Mesenchymal stem cell (in vitro differentiated cells and primary cell): ENCODE data around the gene NUDC.

Experiments used
- DNase-seq: peaks from one replicate; pipeline ENCODE4 v3.0.0-alpha.2; 2013
- H2AFZ ChIP-seq: one replicate; pipeline ENCODE4 v1.6.1; 2013; ENCODE audit warnings: low read depth, mild to moderate bottlenecking, control low read depth, inconsistent platforms, low read length, moderate library complexity
- H2AK5ac ChIP-seq: 2 replicates; pipeline ENCODE4 v1.6.1; 2013; ENCODE audit warnings: low read length, moderate library complexity, mild to moderate bottlenecking, inconsistent platforms; ENCODE audit not compliant: severe bottlenecking
- H2BK120ac ChIP-seq: one replicate; pipeline ENCODE4 v1.6.1; 2013; ENCODE audit warnings: low read depth, mild to moderate bottlenecking, inconsistent platforms, low read length, moderate library complexity
- H2BK12ac ChIP-seq, 2 experiments: one replicate each; pipeline ENCODE4 v1.6.1; 2013; ENCODE audit warnings: inconsistent platforms in 2 of 2, low read length in 2 of 2, mild to moderate bottlenecking in 2 of 2, moderate library complexity in 2 of 2, control low read depth in 1 of 2
- H2BK15ac ChIP-seq: one replicate; pipeline ENCODE4 v1.6.1; 2013; ENCODE audit warnings: mild to moderate bottlenecking, low read depth, inconsistent platforms; ENCODE audit not compliant: poor library complexity, severe bottlenecking
- H2BK5ac ChIP-seq: 2 replicates; pipeline ENCODE4 v1.6.1; 2013; ENCODE audit warnings: low read depth, mild to moderate bottlenecking, low read length, control low read depth, inconsistent platforms; ENCODE audit not compliant: poor library complexity, severe bottlenecking
- H3K14ac ChIP-seq, 2 experiments: one replicate each; pipeline ENCODE4 v1.6.1; 2013; ENCODE audit warnings: inconsistent platforms in 2 of 2, low read length in 2 of 2, control low read depth in 1 of 2, mild to moderate bottlenecking in 1 of 2, moderate library complexity in 1 of 2
- H3K18ac ChIP-seq, 2 experiments: one replicate each; pipeline ENCODE4 v1.6.1; 2013; ENCODE audit warnings: inconsistent platforms in 2 of 2, low read length in 2 of 2, control low read depth in 1 of 2, low read depth in 1 of 2, mild to moderate bottlenecking in 1 of 2
- H3K23ac ChIP-seq, 2 experiments: one replicate each; pipeline ENCODE4 v1.6.1; 2013; ENCODE audit warnings: inconsistent platforms in 2 of 2, low read length in 2 of 2, mild to moderate bottlenecking in 2 of 2, moderate library complexity in 2 of 2, control low read depth in 1 of 2
- H3K27ac ChIP-seq: 2 replicates; pipeline ENCODE4 v1.5.1; 2013; ENCODE audit warnings: mild to moderate bottlenecking, moderate library complexity, low read length, control low read depth, inconsistent platforms; ENCODE audit not compliant: poor library complexity, severe bottlenecking
- H3K27me3 ChIP-seq, 2 experiments: 2 replicates each; pipeline versions ENCODE4 v1.6.1 to v1.7.0; 2013; ENCODE audit warnings: low read length in 2 of 2, mild to moderate bottlenecking in 2 of 2, moderate library complexity in 2 of 2, control low read depth in 1 of 2, inconsistent platforms in 1 of 2; ENCODE audit not compliant: control insufficient read depth in 1 of 2, insufficient read depth in 1 of 2
- H3K36me3 ChIP-seq, 2 experiments: 2 replicates each; pipeline versions ENCODE4 v1.6.1 to v1.7.0; 2013; ENCODE audit warnings: low read length in 2 of 2, control low read depth in 1 of 2, inconsistent platforms in 1 of 2, low read depth in 1 of 2, mild to moderate bottlenecking in 1 of 2; ENCODE audit not compliant: insufficient read depth in 2 of 2, control insufficient read depth in 1 of 2
- H3K4ac ChIP-seq, 2 experiments: one replicate each; pipeline ENCODE4 v1.6.1; 2013; ENCODE audit warnings: inconsistent platforms in 2 of 2, low read length in 2 of 2, mild to moderate bottlenecking in 2 of 2, moderate library complexity in 2 of 2, control low read depth in 1 of 2, low read depth in 1 of 2
- H3K4me1 ChIP-seq: 2 replicates; pipeline ENCODE4 v1.6.1; 2013; ENCODE audit warnings: low read depth, low read length, control low read depth; ENCODE audit not compliant: control insufficient read depth, insufficient read depth
- H3K4me2 ChIP-seq: 2 replicates; pipeline ENCODE4 v1.6.1; 2013; ENCODE audit warnings: low read length, mild to moderate bottlenecking, inconsistent platforms; ENCODE audit not compliant: poor library complexity, severe bottlenecking
- H3K4me3 ChIP-seq, 2 experiments: 2 replicates each; pipeline versions ENCODE4 v1.5.1 to v1.7.0; 2013; ENCODE audit warnings: low read length in 2 of 2, mild to moderate bottlenecking in 2 of 2, control low read depth in 1 of 2, low read depth in 1 of 2; ENCODE audit not compliant: insufficient read depth in 1 of 2
- H3K79me1 ChIP-seq: replicated peaks from 2 replicates; pipeline ENCODE4 v1.6.1; 2013; ENCODE audit warnings: mild to moderate bottlenecking, control low read depth, low read length, inconsistent platforms; ENCODE audit not compliant: poor library complexity, severe bottlenecking
- H3K9ac ChIP-seq: 2 replicates; pipeline ENCODE4 v1.7.0; 2013; ENCODE audit warnings: mild to moderate bottlenecking, low read length, moderate library complexity
- H3K9me3 ChIP-seq: 2 replicates; pipeline ENCODE4 v1.7.0; 2013; ENCODE audit warnings: mild to moderate bottlenecking, low read length; ENCODE audit not compliant: control insufficient read depth
- H4K8ac ChIP-seq: one replicate; pipeline ENCODE4 v1.6.1; 2013; ENCODE audit warnings: inconsistent platforms, mild to moderate bottlenecking, low read length, moderate library complexity
- H4K91ac ChIP-seq: one replicate; pipeline ENCODE4 v1.6.1; 2013; ENCODE audit warnings: mild to moderate bottlenecking, low read length, inconsistent platforms
- WGBS: methylation state at CpG from one replicate; pipeline ENCODE4 v1.1.7; 2013; ENCODE audit warnings: mixed read lengths; 5-methylcytosine and 5-hydroxymethylcytosine counted together

The NUDC gene

GRCh38 chr1:26907071-26907917 is 14.2 kb upstream of the NUDC start:
- no peak overlapping the region for H2BK15ac ChIP-seq
- H3K4ac ChIP-seq: no peak overlapping the region
- H3K14ac ChIP-seq: no peak overlapping the region
- H2BK5ac ChIP-seq: no peak overlapping the region
- no peaks in the 10 kb centered on the region for H3K79me1 ChIP-seq
- H3K27ac ChIP-seq: no peak overlapping the region
- H3K27me3 ChIP-seq: no peaks in the 10 kb centered on the region
- no peak overlapping the region for H2BK12ac ChIP-seq
- H3K36me3 ChIP-seq: peaks cover 0 to 4% of the 10 kb centered on the region in 2 experiments
- no peak overlapping the region for H3K23ac ChIP-seq
- no peak overlapping the region for H4K8ac ChIP-seq
- H3K18ac ChIP-seq: no peak overlapping the region
- no peak overlapping the region for H3K4me2 ChIP-seq
- H4K91ac ChIP-seq: no peak overlapping the region
- H3K4me1 ChIP-seq: peaks cover 14% of the 10 kb centered on the region
- no peak overlapping the region for H3K4me3 ChIP-seq
- H3K9me3 ChIP-seq: no peaks in the 10 kb centered on the region
- 33% methylated on average over 6 of the region's 6 CpGs for WGBS
- H3K9ac ChIP-seq: peak overlapping the region; percentile 8
- DNase-seq: peak; percentile 84
- H2AFZ ChIP-seq: peak overlapping the region; percentile 56
- no peak overlapping the region for H2BK120ac ChIP-seq
- no peak overlapping the region for H2AK5ac ChIP-seq

- Histone ChIP-seq H2BK5ac (no peak overlapping the region), H2BK15ac (no peak overlapping the region), H3K36me3 (peaks cover 0 to 4% of the 10 kb centered on the region in 2 experiments), H3K4me3 (no peak overlapping the region), H2BK12ac (no peak overlapping the region), H2AFZ (no peak overlapping the region), H3K4me1 (peaks cover 12% of the 10 kb centered on the region), H4K91ac (no peak overlapping the region), H2AK5ac (no peak overlapping the region), H3K4me2 (no peak overlapping the region), H3K9me3 (no peaks in the 10 kb centered on the region), H3K27me3 (no peaks in the 10 kb centered on the region), H3K14ac (peak overlapping the region in 1 of 2 experiments; percentile 38), H4K8ac (no peak overlapping the region), H3K9ac (no peak overlapping the region), H3K79me1 (no peaks in the 10 kb centered on the region), H3K23ac (no peak overlapping the region), H2BK120ac (no peak overlapping the region), H3K4ac (no peak overlapping the region), H3K18ac (no peak overlapping the region), H3K27ac (no peak overlapping the region)
- no peak for DNase-seq
- WGBS: 89% methylated on average over 3 of the region's 3 CpGs
Measured at GRCh38 chr1:26909951-26910342, 11.6 kb upstream of the NUDC start.

- Histone ChIP-seq H3K79me1 (no peaks in the 10 kb centered on the region), H2BK15ac (no peak overlapping the region), H3K14ac (no peak overlapping the region), H4K8ac (no peak overlapping the region), H3K4me3 (no peak overlapping the region), H3K4me2 (no peak overlapping the region), H3K9ac (no peak overlapping the region), H4K91ac (no peak overlapping the region), H2BK120ac (no peak overlapping the region), H3K4ac (no peak overlapping the region), H3K18ac (no peak overlapping the region), H3K27ac (no peak overlapping the region), H2BK5ac (no peak overlapping the region), H3K36me3 (peaks cover 0 to 4% of the 10 kb centered on the region in 2 experiments), H3K23ac (no peak overlapping the region), H3K4me1 (peaks cover 12% of the 10 kb centered on the region), H2AK5ac (no peak overlapping the region), H3K27me3 (no peaks in the 10 kb centered on the region), H2BK12ac (no peak overlapping the region), H3K9me3 (no peaks in the 10 kb centered on the region), H2AFZ (no peak overlapping the region)
- WGBS: 90% methylated on average over 4 of the region's 4 CpGs
- no peak for DNase-seq
Measured at GRCh38 chr1:26910343-26911160, 11.0 kb upstream of the NUDC start.
